ENCODE results near the gene LRFN4.

DNA sequence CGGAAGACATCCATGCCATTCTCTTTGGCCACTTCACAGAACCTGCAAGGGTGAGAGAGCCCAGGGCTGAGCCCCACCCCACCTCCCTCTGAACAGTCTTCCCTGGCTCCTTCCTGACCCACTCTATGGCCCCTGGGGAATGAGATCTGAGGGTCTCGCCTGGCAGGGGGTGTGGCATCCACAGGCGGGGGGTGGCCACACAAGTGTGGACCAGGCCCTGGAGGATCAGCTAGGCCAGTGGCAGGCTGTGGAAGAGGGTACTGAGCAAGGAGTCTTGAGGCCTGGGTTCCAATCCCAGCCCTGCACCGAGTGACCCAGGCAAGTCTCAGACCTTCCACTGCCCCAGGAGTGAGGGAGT lies 5.6 kb upstream of the LRFN4 start:
- TF ChIP-seq, protein P1, sequence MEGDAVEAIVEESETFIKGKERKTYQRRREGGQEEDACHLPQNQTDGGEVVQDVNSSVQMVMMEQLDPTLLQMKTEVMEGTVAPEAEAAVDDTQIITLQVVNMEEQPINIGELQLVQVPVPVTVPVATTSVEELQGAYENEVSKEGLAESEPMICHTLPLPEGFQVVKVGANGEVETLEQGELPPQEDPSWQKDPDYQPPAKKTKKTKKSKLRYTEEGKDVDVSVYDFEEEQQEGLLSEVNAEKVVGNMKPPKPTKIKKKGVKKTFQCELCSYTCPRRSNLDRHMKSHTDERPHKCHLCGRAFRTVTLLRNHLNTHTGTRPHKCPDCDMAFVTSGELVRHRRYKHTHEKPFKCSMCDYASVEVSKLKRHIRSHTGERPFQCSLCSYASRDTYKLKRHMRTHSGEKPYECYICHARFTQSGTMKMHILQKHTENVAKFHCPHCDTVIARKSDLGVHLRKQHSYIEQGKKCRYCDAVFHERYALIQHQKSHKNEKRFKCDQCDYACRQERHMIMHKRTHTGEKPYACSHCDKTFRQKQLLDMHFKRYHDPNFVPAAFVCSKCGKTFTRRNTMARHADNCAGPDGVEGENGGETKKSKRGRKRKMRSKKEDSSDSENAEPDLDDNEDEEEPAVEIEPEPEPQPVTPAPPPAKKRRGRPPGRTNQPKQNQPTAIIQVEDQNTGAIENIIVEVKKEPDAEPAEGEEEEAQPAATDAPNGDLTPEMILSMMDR (IDR thresholded peaks at IDR 0.05) = no peak
- TF ChIP-seq POLR2A (IDR thresholded peaks at IDR 0.05) = no peak

Data from uterus (tissue), 2 donors.